Natural killer cell (primary cell): ENCODE measurements around the gene ATP6V0E2. TPM values are rescaled to one million over a fixed set of nuclear protein-coding genes. Genes with fewer than 3 reads are reported as not detected.

Source experiments
- ATAC-seq, 3 donors: fragments of 150-1000 bp in 2 of 3; fragments of 200-7000 bp in 1 of 3; cut with Tn5 transposase; 1 replicate in 1 of 3; 2 replicates in 2 of 3; pipeline ENCODE4 v1.10.0; 2021; ENCODE audit warnings: mild to moderate bottlenecking in 2 of 3, moderate library complexity in 2 of 3
- DNase-seq, 2 donors: peaks; one replicate each; pipeline versions ENCODE4 v3.0.0 to v3.0.0-alpha.2; 2013 to 2021; ENCODE audit warnings: mixed read lengths in 1 of 2
- H3K27ac ChIP-seq: one replicate; pipeline ENCODE4 v1.5.1; 2013; ENCODE audit warnings: mild to moderate bottlenecking, low read length
- H3K27me3 ChIP-seq: one replicate; pipeline ENCODE4 v1.6.1; 2013; ENCODE audit warnings: low read length; ENCODE audit not compliant: control insufficient read depth, insufficient read depth
- H3K36me3 ChIP-seq: one replicate; pipeline ENCODE4 v1.6.1; 2013; ENCODE audit warnings: low read length; ENCODE audit not compliant: control insufficient read depth, insufficient read depth
- H3K4me1 ChIP-seq: one replicate; pipeline ENCODE4 v1.6.1; 2013; ENCODE audit warnings: low read length; ENCODE audit not compliant: control insufficient read depth, insufficient read depth
- H3K4me3 ChIP-seq: one replicate; pipeline ENCODE4 v1.5.1; 2013; ENCODE audit warnings: low read length
- H3K9me3 ChIP-seq: one replicate; pipeline ENCODE4 v1.6.1; 2013; ENCODE audit warnings: low read length; ENCODE audit not compliant: control insufficient read depth, insufficient read depth
- H3K27ac Mint-ChIP-seq, 2 donors: one replicate each; pipeline ENCODE4 v1.8.0; 2022; ENCODE audit warnings: mild to moderate bottlenecking in 2 of 2, mixed read lengths in 2 of 2, moderate library complexity in 1 of 2
- H3K27me3 Mint-ChIP-seq, 2 donors: one replicate each; pipeline ENCODE4 v1.8.0; 2022; ENCODE audit warnings: low read depth in 2 of 2, mixed read lengths in 2 of 2
- H3K36me3 Mint-ChIP-seq: one replicate; pipeline ENCODE4 v1.8.0; 2022; ENCODE audit warnings: mixed read lengths
- H3K4me1 Mint-ChIP-seq, 2 donors: one replicate each; pipeline ENCODE4 v1.8.0; 2022; ENCODE audit warnings: mixed read lengths in 2 of 2
- H3K4me3 Mint-ChIP-seq: one replicate; pipeline ENCODE4 v1.8.0; 2022; ENCODE audit warnings: mild to moderate bottlenecking, moderate library complexity, mixed read lengths
- H3K9me3 Mint-ChIP-seq, 2 donors: one replicate each; pipeline ENCODE4 v1.8.0; 2022; ENCODE audit warnings: mixed read lengths in 2 of 2
- WGBS: methylation state at CpG from one replicate; pipeline ENCODE4 v1.1.7; 2013; ENCODE audit warnings: missing lambda C conversion rate; ENCODE audit not compliant: insufficient coverage; 5-methylcytosine and 5-hydroxymethylcytosine counted together
- intact Hi-C: fragments of 100-400 bp; cut with micrococcal nuclease; formaldehyde crosslinking; loops from one replicate; pipeline ENCODE4 v1.14.2; 2022
- total RNA-seq, 4 donors: library from RNA; stranded (reverse); fragments of 120-200 nt in 1 of 4; gene quantifications; one replicate each; pipeline versions ENCODE4 v1.2.3 to v1.2.4, GENCODE V29; 2013 to 2022
- TF ChIP-seq, protein P1 (sequence below): fragments of 200-600 bp; IDR thresholded peaks from one replicate; pipeline ENCODE4 v1.8.0; 2022; ENCODE audit warnings: antibody characterized with exemption

Gene ATP6V0E2
- total RNA-seq, 3 donors from 2014 or later (not counting 1 experiment from before 2014, with no cell fraction given), result 23.2 to 39.4 (median 34.9) TPM

DNA sequence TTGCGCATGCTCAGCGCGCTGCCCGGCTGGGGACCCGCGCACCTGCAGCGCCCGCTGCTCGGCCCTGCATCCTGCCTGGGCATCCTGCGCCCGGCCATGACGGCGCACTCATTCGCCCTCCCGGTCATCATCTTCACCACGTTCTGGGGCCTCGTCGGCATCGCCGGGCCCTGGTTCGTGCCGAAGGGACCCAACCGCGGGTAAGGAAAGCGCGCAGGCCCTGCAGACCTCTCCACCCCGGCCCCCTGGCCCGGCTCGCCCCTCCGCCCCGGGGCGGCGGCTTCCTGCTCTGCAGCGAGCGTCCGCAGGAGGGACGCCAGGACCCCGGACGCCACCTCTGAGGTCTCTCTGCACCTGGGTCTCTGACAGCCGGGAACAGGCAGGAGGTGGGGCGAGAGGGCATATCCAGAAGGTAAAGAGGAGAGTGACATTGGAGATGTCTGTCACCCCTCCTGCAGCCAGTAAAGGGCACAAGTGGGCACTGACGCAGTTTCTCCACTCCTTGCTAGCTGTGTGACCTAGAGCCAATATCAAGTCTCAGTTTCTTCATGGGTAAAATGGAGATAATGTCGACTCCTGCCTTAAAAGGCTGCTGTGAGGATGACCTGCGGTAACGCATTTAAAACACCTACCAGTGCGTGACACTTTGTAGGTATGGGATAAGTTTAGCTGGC is 338 bp downstream of the ATP6V0E2 start:
- H3K4me1 ChIP-seq, result peaks cover 47% of the 10 kb centered on the region
- H3K9me3 ChIP-seq, result no peaks in the 10 kb centered on the region
- H3K36me3 Mint-ChIP-seq, result no peaks in the 10 kb centered on the region
- DNase-seq (no peak), ATAC-seq (no peak)
- no peaks in the 10 kb centered on the region for H3K27me3 ChIP-seq
- WGBS, result 9% methylated on average over 46 of the region's 46 CpGs
- no peaks in the 10 kb centered on the region for H3K27me3 Mint-ChIP-seq
- no peak overlapping the region for H3K27ac ChIP-seq
- no peaks in the 10 kb centered on the region for H3K9me3 Mint-ChIP-seq
- peaks cover 50 to 59% of the 10 kb centered on the region in 2 donors for H3K4me1 Mint-ChIP-seq
- intact Hi-C loops, result loop anchor here (5.0 kb wide), 1 partner anchor 37 kb away; the partner anchor contains the start of gene ZNF862
- peak overlapping the region; percentile 48 for H3K4me3 ChIP-seq
- H3K27ac Mint-ChIP-seq, result peak overlapping the region in 1 of 2 donors; percentile 82
- TF ChIP-seq, protein P1, sequence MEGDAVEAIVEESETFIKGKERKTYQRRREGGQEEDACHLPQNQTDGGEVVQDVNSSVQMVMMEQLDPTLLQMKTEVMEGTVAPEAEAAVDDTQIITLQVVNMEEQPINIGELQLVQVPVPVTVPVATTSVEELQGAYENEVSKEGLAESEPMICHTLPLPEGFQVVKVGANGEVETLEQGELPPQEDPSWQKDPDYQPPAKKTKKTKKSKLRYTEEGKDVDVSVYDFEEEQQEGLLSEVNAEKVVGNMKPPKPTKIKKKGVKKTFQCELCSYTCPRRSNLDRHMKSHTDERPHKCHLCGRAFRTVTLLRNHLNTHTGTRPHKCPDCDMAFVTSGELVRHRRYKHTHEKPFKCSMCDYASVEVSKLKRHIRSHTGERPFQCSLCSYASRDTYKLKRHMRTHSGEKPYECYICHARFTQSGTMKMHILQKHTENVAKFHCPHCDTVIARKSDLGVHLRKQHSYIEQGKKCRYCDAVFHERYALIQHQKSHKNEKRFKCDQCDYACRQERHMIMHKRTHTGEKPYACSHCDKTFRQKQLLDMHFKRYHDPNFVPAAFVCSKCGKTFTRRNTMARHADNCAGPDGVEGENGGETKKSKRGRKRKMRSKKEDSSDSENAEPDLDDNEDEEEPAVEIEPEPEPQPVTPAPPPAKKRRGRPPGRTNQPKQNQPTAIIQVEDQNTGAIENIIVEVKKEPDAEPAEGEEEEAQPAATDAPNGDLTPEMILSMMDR, result no peak
- no peaks in the 10 kb centered on the region for H3K36me3 ChIP-seq
- peak overlapping the region; percentile 92 for H3K4me3 Mint-ChIP-seq

DNA sequence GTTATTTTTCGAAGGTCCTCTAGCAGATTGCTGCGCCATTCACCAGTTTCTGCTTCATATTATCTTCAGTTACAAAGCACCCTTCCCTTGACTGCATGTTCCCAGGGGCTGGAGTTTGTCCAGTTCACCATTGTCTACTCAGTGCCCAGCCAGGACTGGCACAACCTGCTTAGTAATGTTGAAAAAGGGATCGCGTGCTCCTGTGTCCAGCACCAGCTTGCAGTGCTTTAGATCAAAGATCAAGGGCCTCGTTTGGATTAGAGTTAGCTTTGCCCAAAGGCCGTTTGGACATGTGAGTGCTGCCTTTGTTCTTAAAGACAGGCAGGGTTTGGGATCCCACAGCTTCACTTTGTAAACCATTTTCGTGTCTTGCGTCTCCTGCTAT is 867 bp downstream of the ATP6V0E2 start:
- no peaks in the 10 kb centered on the region for H3K9me3 ChIP-seq
- ATAC-seq, result no peak
- H3K4me1 Mint-ChIP-seq, result peaks cover 46 to 56% of the 10 kb centered on the region in 2 donors
- H3K27me3 Mint-ChIP-seq, result no peaks in the 10 kb centered on the region
- H3K36me3 Mint-ChIP-seq, result no peaks in the 10 kb centered on the region
- no peak for DNase-seq
- peak overlapping the region; percentile 92 for H3K4me3 Mint-ChIP-seq
- no peaks in the 10 kb centered on the region for H3K9me3 Mint-ChIP-seq
- WGBS, result 89% methylated on average over 8 of the region's 8 CpGs
- no peaks in the 10 kb centered on the region for H3K27me3 ChIP-seq
- peaks cover 2% of the 10 kb centered on the region for H3K36me3 ChIP-seq
- TF ChIP-seq, protein P1, result no peak
- peaks cover 42% of the 10 kb centered on the region for H3K4me1 ChIP-seq
- no peak overlapping the region for H3K4me3 ChIP-seq
- peak overlapping the region; percentile 19 to 82 for H3K27ac Mint-ChIP-seq
- intact Hi-C loops, result loop anchor here (5.0 kb wide), 1 partner anchor 37 kb away; the partner anchor contains the start of gene ZNF862
- H3K27ac ChIP-seq, result no peak overlapping the region

DNA sequence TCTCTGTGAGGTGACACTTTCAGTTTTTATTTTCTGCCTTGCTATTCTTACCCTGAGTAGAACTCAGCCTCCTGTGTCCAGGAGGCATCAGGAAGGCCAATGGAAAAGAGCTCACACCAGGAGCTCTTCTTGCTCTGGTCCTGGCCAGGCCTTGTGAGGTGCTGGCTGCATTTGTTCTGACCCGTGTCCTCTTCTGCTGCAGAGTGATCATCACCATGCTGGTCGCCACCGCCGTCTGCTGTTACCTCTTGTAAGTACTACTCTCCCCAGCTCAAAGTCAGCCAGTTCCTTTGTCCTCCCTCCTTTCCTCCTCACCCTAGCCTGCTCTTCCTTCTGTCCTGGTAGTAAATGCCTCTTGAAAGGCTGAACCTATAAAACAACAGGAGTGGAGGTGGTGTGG is 1.6 kb downstream of the ATP6V0E2 start:
- Mint-ChIP-seq H3K4me3 (peak overlapping the region; percentile 92), H3K36me3 (no peaks in the 10 kb centered on the region), H3K27ac (peak overlapping the region in 1 of 2 donors; percentile 19), H3K27me3 (no peaks in the 10 kb centered on the region), H3K9me3 (no peaks in the 10 kb centered on the region), H3K4me1 (peaks cover 39 to 48% of the 10 kb centered on the region in 2 donors)
- no peak for ATAC-seq
- peaks cover 2% of the 10 kb centered on the region for H3K36me3 ChIP-seq
- peaks cover 34% of the 10 kb centered on the region for H3K4me1 ChIP-seq
- H3K9me3 ChIP-seq, result no peaks in the 10 kb centered on the region
- no peak for DNase-seq
- TF ChIP-seq, protein P1, result no peak
- intact Hi-C loops, result no loop called here
- no peaks in the 10 kb centered on the region for H3K27me3 ChIP-seq
- H3K27ac ChIP-seq, result no peak overlapping the region
- no peak overlapping the region for H3K4me3 ChIP-seq
- 100% methylated on average over 4 of the region's 4 CpGs for WGBS
